ENCODE data around the gene ZBTB3. TPM values are rescaled to one million over a fixed set of nuclear protein-coding genes. Genes with fewer than 3 reads are reported as not detected.

Gene ZBTB3
- polyA plus RNA-seq, 1 donor from 2014 or later, result 8.5 TPM

GRCh38 chr11:62799486-62799885, 45.5 kb upstream of the ZBTB3 start:
- no peaks in the 10 kb centered on the region for H3K27me3 ChIP-seq (ENCODE audit: insufficient read depth, low read depth, low read length)
- no peaks in the 10 kb centered on the region for H3K9me3 ChIP-seq (ENCODE audit: low read length)
- H2AFZ ChIP-seq (ENCODE audit: low read depth, low read length), result no peak overlapping the region
- H3K4me3 ChIP-seq (ENCODE audit: low read length), result no peak overlapping the region
- H4K20me1 ChIP-seq (ENCODE audit: insufficient read depth), result peaks cover 6% of the 10 kb centered on the region
- H3K9ac ChIP-seq (ENCODE audit: low read length), result no peak overlapping the region
- H3K79me2 ChIP-seq (replicated peaks; ENCODE audit: insufficient read depth, low read length), result peaks cover 17% of the 10 kb centered on the region
- H3K27ac ChIP-seq (ENCODE audit: low read length), result no peak overlapping the region
- H3K9me2 ChIP-seq (ENCODE audit: insufficient read depth, low read length), result no peaks in the 10 kb centered on the region
- TF ChIP-seq RAD21 (conservative IDR thresholded peaks at IDR 0.05) (no peak), EZH2 (IDR thresholded peaks at IDR 0.05; ENCODE audit: borderline replicate concordance, insufficient read depth, low read length, poor library complexity, severe bottlenecking) (no peak), TAF1 (IDR thresholded peaks at IDR 0.05; ENCODE audit: low read depth) (no peak), REST (IDR thresholded peaks at IDR 0.05; ENCODE audit: borderline replicate concordance) (no peak), CTCF (IDR thresholded peaks at IDR 0.05; ENCODE audit: poor library complexity, severe bottlenecking) (no peak), POLR2AphosphoS5 (IDR thresholded peaks at IDR 0.05) (no peak), MXI1 (conservative IDR thresholded peaks at IDR 0.05; ENCODE audit: poor library complexity, severe bottlenecking) (no peak), SMC3 (conservative IDR thresholded peaks at IDR 0.05; ENCODE audit: poor library complexity) (no peak), EP300 (conservative IDR thresholded peaks at IDR 0.05; ENCODE audit: poor library complexity, severe bottlenecking) (no peak)
- no peaks in the 10 kb centered on the region for H3F3A ChIP-seq (ENCODE audit: insufficient read depth, low read length, poor library complexity, severe bottlenecking)
- H3K4me2 ChIP-seq (ENCODE audit: low read length), result no peak overlapping the region
- H3K36me3 ChIP-seq (ENCODE audit: insufficient read depth, low read length), result no peaks in the 10 kb centered on the region

GRCh38 chr11:62796281-62796680, 42.3 kb upstream of the ZBTB3 start:
- Histone ChIP-seq H3K4me2 (ENCODE audit: low read length) (no peak overlapping the region), H2AFZ (ENCODE audit: low read depth, low read length) (no peak overlapping the region), H3K4me3 (ENCODE audit: low read length) (no peak overlapping the region), H3K27ac (ENCODE audit: low read length) (no peak overlapping the region), H3F3A (ENCODE audit: insufficient read depth, low read length, poor library complexity, severe bottlenecking) (peaks cover 3% of the 10 kb centered on the region), H3K79me2 (replicated peaks; ENCODE audit: insufficient read depth, low read length) (no peaks in the 10 kb centered on the region), H3K9me3 (ENCODE audit: low read length) (no peaks in the 10 kb centered on the region), H4K20me1 (ENCODE audit: insufficient read depth) (no peaks in the 10 kb centered on the region), H3K9ac (ENCODE audit: low read length) (no peak overlapping the region), H3K36me3 (ENCODE audit: insufficient read depth, low read length) (no peaks in the 10 kb centered on the region), H3K27me3 (ENCODE audit: insufficient read depth, low read depth, low read length) (no peaks in the 10 kb centered on the region), H3K9me2 (ENCODE audit: insufficient read depth, low read length) (no peaks in the 10 kb centered on the region)
- no peak for TF ChIP-seq MXI1 (conservative IDR thresholded peaks at IDR 0.05; ENCODE audit: poor library complexity, severe bottlenecking)
- no peak for TF ChIP-seq TAF1 (IDR thresholded peaks at IDR 0.05; ENCODE audit: low read depth)
- TF ChIP-seq SMC3 (conservative IDR thresholded peaks at IDR 0.05; ENCODE audit: poor library complexity), result no peak
- TF ChIP-seq EP300 (conservative IDR thresholded peaks at IDR 0.05; ENCODE audit: poor library complexity, severe bottlenecking), result no peak
- no peak for TF ChIP-seq REST (IDR thresholded peaks at IDR 0.05; ENCODE audit: borderline replicate concordance)
- TF ChIP-seq RAD21 (conservative IDR thresholded peaks at IDR 0.05), result no peak
- no peak for TF ChIP-seq POLR2AphosphoS5 (IDR thresholded peaks at IDR 0.05)
- TF ChIP-seq EZH2 (IDR thresholded peaks at IDR 0.05; ENCODE audit: borderline replicate concordance, insufficient read depth, low read length, poor library complexity, severe bottlenecking), result no peak
- TF ChIP-seq CTCF (IDR thresholded peaks at IDR 0.05; ENCODE audit: poor library complexity, severe bottlenecking), result no peak

Data from neural cell (in vitro differentiated cells).